HG03159 (cell line): ENCODE data around the gene CALCB.
"Not testable (repeated sequence)": the region's sequence is repeated elsewhere in the genome, so short reads cannot be mapped to it uniquely, and the experiment has no call there.

Experiments used
- ATAC-seq: cut with Tn5 transposase; IDR thresholded peaks from one replicate; pipeline ENCODE4 v1.9.1; 2021; ENCODE audit warnings: mild to moderate bottlenecking, moderate library complexity; ENCODE audit not compliant: unreplicated experiment

CALCB gene, protein sequence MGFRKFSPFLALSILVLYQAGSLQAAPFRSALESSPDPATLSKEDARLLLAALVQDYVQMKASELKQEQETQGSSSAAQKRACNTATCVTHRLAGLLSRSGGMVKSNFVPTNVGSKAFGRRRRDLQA

GRCh38 chr11:15073361-15074205, at the start of gene CALCB:
Gene CALCB, plus strand, starts transcription at chr11:15073593. Its CDS starts 1,126 bp downstream, at chr11:15074719.
- no peak for ATAC-seq

GRCh38 chr11:15027011-15027410, 46.4 kb upstream of the CALCB start:
- ATAC-seq, result no peak

GRCh38 chr11:15027956-15028355, 45.4 kb upstream of the CALCB start:
- no peak for ATAC-seq

GRCh38 chr11:15028379-15028778, 45.0 kb upstream of the CALCB start:
- no peak for ATAC-seq

- ATAC-seq, result not testable (repeated sequence)
These were observed 41.4 kb upstream of the CALCB start for GRCh38 chr11:15031945-15032344.

- no peak for ATAC-seq
These were observed 38.6 kb upstream of the CALCB start for GRCh38 chr11:15034687-15035267.

DNA sequence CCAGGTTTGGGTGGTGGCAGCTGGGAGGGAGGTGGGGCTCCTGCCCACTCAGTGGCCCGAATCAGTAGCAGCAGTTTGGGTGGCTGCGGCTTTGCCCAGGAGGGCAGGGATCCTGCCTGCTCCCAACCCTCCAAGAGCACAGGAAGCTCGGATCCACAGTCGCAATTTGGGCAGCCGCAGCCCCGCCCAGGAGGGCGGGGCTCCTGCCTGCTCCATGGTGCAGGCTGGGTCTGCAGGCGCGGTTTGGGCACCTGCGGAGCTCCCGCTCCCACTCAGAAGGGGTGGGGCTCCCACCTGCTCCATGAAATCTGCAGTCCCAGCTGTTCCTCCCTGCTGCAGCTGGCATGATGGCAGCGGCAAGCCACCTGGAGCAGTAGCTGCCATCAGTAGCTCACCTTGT, 38.1 kb upstream of the CALCB start:
- ATAC-seq, result no peak

- no peak for ATAC-seq
These were observed 34.4 kb upstream of the CALCB start for GRCh38 chr11:15038963-15039362.

DNA sequence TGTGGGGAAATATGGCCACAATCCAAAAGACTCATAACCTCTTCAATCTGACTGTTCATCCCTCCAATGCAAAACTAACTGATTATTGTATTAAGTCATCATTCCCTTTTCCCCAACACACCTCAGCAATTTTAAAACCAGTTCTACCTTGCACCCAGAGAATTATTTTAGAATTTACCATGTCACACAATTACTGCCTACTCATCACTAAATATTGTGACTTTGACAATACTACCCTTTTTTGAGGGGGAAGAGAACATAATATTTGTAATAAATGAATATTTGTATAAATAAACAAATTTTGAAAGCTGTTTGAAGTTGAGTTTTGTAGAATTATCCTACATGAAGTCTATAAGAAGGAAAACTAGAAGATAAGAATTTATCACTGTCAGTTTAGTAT, 28.2 kb upstream of the CALCB start:
- ATAC-seq, result no peak

DNA sequence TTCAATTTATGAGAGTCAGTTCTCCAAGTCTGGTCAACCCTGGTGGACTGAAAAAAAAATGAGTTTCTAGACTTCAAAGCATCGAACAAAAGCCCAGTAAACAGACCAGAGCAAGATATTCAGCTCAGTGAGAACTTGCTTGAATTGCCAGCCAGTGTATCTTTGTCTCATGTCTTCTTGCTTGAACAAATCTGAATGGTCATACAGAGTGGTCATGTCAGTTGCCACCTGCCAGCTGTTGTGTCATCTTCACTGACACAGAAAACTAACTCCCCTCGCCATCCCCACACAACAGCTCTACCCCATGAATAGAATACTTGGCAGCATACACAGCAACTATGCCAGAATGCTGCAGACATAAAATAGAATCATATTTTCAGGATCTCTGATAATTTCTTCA, 27.5 kb upstream of the CALCB start:
- no peak for ATAC-seq

DNA sequence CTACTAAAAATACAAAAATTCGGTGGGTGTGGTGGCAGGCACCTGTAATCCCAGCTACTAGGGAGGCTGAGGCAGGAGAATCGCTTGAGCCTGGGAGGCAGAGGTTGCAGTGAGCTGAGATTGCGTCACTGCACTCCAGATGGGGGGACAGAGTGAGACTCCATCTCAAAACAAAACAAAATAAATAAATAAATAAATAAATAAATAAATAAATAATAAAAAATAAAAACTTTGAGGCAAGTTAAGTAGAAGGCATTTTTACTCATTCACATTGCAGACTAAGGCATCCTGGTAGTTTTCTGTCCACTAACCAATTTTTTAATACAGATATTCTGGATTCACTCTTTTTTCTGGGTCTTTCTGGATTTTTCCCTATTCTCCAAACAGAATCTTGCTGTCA, 26.7 kb upstream of the CALCB start:
- not testable (repeated sequence) for ATAC-seq

- no peak for ATAC-seq
These were observed 24.8 kb upstream of the CALCB start for GRCh38 chr11:15048616-15049015.

DNA sequence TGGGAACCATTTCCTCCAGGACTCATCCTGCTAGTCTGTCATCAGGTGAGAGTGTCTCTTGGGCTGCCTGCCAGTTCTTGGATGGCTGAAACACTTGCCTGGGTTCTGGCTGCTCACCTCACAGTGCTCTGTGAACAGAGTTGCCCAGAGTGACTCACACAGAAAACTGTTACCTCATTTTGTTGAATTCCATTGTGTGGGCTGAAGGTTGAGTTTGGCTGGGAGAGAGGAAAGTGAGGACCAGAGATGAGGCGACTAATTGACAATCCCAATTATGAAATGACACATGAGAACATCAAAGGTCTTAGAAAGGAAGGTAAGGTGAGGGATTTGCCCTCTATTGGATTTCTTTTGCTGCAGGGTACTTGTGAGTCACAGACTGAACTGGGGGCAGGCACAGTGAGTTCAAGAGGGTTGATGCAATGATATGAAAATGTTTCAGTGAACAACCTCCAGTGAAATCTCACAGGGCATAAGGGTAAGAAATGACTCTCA, 20.2 kb upstream of the CALCB start:
- ATAC-seq, result no peak

- no peak for ATAC-seq
These were observed 17.6 kb upstream of the CALCB start for GRCh38 chr11:15055620-15056356.

DNA sequence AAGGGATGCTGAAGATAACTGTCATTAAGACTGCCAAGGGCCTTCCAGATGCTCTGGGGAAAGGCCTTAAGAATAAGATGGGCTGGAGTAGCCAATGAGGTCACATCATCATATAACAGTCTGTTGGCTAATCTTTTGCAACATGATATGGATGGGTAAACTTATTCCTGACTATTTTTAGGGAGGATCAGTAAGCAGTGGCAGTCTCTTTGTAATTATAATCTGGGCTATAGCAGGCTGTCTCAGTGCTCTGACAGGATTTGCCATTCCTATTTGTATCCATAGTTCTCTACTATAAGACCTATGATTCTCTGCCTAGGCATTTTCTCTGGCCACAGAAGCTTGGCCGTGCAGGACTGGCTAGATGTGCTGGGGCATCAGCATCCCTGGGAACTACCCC, 16.1 kb upstream of the CALCB start:
- no peak for ATAC-seq

GRCh38 chr11:15059132-15059915, 14.1 kb upstream of the CALCB start:
- ATAC-seq, result no peak

DNA sequence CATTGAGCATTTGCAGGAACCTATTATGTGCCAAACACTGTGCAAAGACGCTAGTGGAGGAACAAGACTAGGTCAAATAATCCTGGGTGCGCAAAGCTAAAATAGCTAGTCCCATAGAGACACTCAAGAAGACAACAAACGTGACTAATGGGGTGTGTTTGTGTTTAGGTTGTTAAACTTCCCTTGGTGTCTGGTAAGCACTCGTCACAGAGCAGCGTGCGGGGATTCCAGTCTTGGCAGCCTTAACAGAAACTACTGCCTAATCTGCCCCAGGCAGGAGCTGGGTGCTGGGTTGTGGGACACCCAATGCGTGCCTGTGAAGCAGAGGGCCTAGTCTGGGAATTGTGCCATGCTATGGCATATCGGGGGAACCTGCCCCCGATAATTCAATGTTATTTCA, 10.8 kb upstream of the CALCB start:
- no peak for ATAC-seq

GRCh38 chr11:15069751-15070150, 3.6 kb upstream of the CALCB start:
- not testable (repeated sequence) for ATAC-seq

DNA sequence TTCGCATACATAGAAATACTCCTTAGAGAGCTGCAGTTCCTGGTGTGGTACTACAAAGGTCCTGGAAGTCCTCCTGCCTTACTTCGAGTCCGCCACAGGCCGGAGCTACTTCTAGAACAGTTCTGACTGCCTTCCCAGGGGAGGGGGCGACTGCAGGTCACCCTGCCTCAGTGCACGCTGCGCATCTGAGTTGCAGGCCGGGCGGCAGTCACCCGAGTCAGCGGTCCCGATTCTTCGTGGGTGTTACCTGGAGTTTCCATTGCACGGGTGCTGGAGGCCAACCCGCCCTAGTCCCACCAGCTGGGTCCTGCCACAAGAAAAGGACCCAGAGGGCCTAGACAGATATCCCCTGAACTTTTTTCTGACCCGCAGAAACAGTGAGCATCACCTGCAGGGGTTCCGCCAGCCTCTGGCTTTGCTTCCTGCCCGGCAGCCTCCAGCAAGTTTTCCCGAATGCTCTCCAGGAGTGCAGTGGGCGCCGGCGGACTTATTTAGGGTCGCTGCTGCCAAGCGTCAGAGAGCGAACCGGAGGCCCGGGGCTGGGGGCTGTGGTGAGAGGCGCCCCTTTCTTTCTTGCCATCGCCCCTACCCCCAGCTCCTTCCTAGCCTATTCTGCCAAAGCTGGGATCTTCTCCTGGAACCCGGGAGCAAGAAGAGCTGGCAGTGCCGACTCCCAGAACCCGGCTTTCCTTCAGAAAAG, 1.7 kb upstream of the CALCB start:
- ATAC-seq, result no peak

DNA sequence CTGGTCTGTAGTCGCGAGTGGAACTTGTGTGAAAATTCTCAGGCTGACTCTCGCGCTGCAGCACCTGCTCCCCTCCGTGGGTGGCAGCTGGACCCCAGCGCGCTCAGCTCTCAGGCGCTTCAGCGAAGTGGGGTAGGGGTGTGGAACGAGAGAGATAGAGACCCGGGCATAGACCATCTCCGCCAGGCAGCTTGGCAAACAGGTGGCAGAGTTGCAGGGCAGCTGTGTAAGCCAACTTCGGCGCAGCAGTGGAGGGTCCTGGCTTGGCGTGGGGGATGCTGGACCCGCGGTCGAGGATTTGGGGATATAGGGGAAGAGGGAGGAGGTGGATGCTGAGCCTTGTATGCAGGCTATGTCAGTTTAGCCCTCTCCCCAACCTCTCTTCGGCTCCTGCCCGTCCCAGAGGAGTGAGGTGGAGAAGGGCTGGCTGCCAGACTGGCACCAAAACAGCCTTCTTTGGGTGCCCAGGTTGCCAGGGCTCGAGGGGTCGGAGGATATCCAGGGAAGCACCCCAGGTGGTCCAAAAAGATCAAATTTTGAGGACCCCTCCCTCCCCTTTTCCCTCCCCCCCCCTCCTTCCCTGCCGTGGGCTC, 746 bp upstream of the CALCB start:
- ATAC-seq, result no peak
